LNCaP clone FGC (cell line): ENCODE data around the gene EIF2A.
A peak's percentile ranks its signal among the peaks of the same experiment; 100 is the strongest.
"Not testable (repeated sequence)": the region's sequence is repeated elsewhere in the genome, so short reads cannot be mapped to it uniquely, and the experiment has no call there.

Experiments used
- DNase-seq: peaks from one replicate; pipeline ENCODE4 v3.0.0-alpha.2; 2011; ENCODE audit warnings: low read depth
- H3K4me3 ChIP-seq: 2 replicates; pipeline ENCODE4 v1.5.1; 2011; ENCODE audit warnings: mild to moderate bottlenecking, low read depth, low read length, control low read depth
- TF ChIP-seq, protein P1 (sequence below): IDR thresholded peaks from 2 replicates; pipeline ENCODE4 v1.5.1; 2012; ENCODE audit warnings: mild to moderate bottlenecking; ENCODE audit not compliant: control insufficient read depth, insufficient read depth; ENCODE audit errors: extremely low read depth

The EIF2A gene

DNA sequence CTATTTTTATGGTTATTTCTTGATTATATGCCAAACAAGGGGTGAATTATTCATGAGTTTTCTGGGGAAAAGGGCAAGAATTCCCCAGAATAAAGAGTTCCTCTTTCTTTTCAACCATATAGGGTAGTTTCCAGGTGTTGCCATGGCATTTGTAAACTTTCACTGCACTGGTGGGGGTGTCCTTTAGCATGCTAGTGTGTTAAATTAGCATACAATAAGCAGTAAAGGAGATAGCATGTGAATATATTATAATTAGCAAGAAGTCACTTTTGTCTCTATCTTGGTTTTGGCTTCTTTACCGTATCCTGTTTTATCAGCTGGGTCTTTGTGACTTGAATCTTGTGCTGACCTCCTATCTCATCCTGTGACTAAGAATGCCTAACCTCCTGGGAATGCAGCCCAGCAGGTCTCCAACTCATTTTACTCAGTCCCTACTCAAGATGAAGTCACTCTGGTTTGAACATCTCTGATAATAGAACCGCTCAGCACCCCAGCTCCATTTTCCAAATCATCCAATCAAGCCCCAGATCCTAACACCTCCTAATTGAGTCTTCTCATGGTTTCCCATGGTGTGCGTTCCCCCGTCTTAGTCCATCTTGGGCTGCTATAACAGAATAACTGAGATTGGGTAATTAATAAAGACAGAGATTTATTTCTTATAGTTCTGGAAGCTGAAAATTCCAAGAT, 53.2 kb downstream of the EIF2A start:
- no peak overlapping the region for H3K4me3 ChIP-seq
- TF ChIP-seq, protein P1, sequence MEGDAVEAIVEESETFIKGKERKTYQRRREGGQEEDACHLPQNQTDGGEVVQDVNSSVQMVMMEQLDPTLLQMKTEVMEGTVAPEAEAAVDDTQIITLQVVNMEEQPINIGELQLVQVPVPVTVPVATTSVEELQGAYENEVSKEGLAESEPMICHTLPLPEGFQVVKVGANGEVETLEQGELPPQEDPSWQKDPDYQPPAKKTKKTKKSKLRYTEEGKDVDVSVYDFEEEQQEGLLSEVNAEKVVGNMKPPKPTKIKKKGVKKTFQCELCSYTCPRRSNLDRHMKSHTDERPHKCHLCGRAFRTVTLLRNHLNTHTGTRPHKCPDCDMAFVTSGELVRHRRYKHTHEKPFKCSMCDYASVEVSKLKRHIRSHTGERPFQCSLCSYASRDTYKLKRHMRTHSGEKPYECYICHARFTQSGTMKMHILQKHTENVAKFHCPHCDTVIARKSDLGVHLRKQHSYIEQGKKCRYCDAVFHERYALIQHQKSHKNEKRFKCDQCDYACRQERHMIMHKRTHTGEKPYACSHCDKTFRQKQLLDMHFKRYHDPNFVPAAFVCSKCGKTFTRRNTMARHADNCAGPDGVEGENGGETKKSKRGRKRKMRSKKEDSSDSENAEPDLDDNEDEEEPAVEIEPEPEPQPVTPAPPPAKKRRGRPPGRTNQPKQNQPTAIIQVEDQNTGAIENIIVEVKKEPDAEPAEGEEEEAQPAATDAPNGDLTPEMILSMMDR: no peak
- DNase-seq: no peak

- H3K4me3 ChIP-seq, DNase-seq: not testable (repeated sequence)
Measured at GRCh38 chr3:150600647-150601530, 54.3 kb downstream of the EIF2A start.

DNA sequence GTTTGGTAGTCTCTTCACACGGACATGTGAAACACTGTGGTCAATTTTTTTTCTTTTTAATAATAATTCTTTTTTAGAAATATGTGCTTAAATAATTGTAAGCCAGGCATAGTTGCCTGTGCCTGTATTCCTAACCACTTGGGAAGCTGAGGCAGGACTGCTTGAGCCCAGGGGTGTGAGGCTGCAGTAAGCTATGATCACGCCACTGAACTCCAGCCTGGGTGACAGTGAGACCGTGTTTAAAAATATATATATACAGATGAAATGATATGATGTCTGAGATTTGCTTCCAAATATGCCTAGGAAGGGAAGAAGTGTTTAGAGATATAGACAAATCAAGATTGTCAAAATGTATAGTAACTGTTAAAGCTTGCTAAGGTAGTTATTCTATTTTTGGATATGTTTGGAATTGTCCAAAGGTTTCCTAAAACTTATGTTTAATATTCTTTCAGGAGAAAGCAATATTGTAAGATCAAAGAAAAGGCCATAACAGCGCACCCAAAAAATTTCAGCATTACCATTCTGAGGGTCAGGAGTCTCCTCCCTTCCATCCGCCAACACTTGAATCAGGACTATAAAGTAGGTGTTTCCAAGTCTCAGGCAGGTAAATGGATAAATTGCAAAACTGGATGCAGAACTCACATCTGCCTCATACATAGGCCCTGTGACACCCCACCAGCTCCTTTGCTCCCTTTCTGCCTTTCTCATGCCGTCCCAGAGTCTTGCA, 56.0 kb downstream of the EIF2A start:
- TF ChIP-seq, protein P1: no peak
- DNase-seq: no peak
- H3K4me3 ChIP-seq: peak overlapping the region; percentile 96

- TF ChIP-seq, protein P1: no peak
- DNase-seq: peak; percentile 89
- H3K4me3 ChIP-seq: peak within 1 kb of the TSS; percentile 96
Measured at GRCh38 chr3:150603153-150603979, 56.8 kb downstream of the EIF2A start, which contains the start of gene SELENOT. TSS of gene SELENOT (plus strand) at chr3:150603321. CDS start at chr3:150603363, 42 bp downstream.

- TF ChIP-seq, protein P1: no peak
- DNase-seq: no peak
- peak overlapping the region; percentile 96 for H3K4me3 ChIP-seq
Measured at GRCh38 chr3:150603980-150604319, 57.4 kb downstream of the EIF2A start.

DNA sequence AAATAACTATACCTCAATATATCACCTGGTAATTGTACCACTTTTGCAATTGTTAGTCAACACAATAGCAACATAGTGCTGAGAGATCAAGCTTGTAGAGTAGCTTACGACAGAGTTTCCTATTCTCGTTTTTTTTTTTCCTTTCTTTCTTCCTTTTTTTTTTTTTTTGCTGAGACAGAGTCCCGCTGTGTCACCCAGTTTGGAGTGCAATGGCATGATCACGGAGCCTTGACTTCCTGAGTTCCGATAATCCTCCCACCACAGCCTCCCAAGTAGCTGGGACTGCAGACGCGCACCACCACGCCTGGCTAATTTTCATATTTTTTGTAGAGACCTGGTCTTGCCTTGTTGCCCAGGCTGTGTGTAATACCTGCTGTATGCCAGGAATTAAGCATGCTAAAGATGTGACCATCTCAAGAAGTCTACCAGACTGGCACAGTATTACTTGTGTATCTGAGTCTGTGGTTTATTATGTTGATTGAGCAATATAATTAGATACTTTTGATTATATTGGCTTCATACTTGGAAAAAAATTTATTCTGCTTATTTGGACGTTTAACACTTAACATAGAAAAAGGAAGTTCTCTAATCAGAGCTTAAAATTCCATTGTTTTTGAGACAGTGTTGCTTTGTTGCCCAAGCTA, 59.5 kb downstream of the EIF2A start:
- no peak for DNase-seq
- TF ChIP-seq, protein P1: no peak
- no peak overlapping the region for H3K4me3 ChIP-seq
